ENCODE data around the gene SRBD1. TPM values are rescaled to one million over a fixed set of nuclear protein-coding genes. Genes with fewer than 3 reads are reported as not detected.

Gene SRBD1
- total RNA-seq, 1 experiment from 2014 or later: 22.8 TPM

- ATAC-seq (no peak), DNase-seq (ENCODE audit: low spot score) (no peak)
- CTCF ChIA-PET: no interaction called here
- TF ChIP-seq ZNF423 (CRISPR knock-in tag; IDR thresholded peaks at IDR 0.05): no peak
- TF ChIP-seq, protein P1, sequence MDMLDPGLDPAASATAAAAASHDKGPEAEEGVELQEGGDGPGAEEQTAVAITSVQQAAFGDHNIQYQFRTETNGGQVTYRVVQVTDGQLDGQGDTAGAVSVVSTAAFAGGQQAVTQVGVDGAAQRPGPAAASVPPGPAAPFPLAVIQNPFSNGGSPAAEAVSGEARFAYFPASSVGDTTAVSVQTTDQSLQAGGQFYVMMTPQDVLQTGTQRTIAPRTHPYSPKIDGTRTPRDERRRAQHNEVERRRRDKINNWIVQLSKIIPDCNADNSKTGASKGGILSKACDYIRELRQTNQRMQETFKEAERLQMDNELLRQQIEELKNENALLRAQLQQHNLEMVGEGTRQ (CRISPR knock-in tag; IDR thresholded peaks at IDR 0.05): no peak
- TF ChIP-seq CTCF (IDR thresholded peaks at IDR 0.05): no peak
- TF ChIP-seq, protein P2, sequence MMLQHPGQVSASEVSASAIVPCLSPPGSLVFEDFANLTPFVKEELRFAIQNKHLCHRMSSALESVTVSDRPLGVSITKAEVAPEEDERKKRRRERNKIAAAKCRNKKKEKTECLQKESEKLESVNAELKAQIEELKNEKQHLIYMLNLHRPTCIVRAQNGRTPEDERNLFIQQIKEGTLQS (CRISPR knock-in tag; conservative IDR thresholded peaks at IDR 0.05): no peak
- TF ChIP-seq EMX1 (CRISPR knock-in tag; IDR thresholded peaks at IDR 0.05): no peak
- no peak for TF ChIP-seq NR2C2 (CRISPR knock-in tag; IDR thresholded peaks at IDR 0.05)
- no peak for TF ChIP-seq HMGA2 (CRISPR knock-in tag; IDR thresholded peaks at IDR 0.05)
- TF ChIP-seq SMAD3 (CRISPR knock-in tag; IDR thresholded peaks at IDR 0.05; ENCODE audit: borderline replicate concordance): no peak
- POLR2A ChIA-PET: no interaction called here
- H3K36me3 Mint-ChIP-seq: no peaks in the 10 kb centered on the region
- H3K27ac Mint-ChIP-seq: no peak overlapping the region
- no peak overlapping the region for H3K4me3 Mint-ChIP-seq
- H3K4me1 Mint-ChIP-seq: peaks cover 33% of the 10 kb centered on the region
- no peaks in the 10 kb centered on the region for H3K9me3 Mint-ChIP-seq
- H3K27me3 Mint-ChIP-seq (ENCODE audit: low read depth): no peaks in the 10 kb centered on the region
Measured at GRCh38 chr2:45612731-45613130, 1.7 kb upstream of the SRBD1 start.

DNA sequence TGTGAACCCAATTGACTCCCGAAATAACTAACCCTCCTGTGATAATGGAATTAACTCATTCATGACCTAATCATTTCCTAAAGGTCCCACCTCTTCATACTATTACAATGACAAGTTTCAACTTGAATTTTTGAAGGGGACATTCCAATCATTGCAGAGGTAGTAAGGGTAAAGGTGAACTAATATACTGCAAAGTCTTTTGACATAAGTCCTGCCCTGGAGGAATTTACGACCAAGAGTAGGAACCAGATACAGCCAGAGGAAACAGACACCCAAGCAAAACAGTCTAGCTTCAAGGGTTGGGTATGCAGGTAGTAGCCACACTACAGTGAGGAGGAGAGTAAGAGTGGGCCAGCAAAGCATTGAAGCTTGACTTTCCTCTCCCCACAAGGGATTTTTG lies 1.2 kb upstream of the SRBD1 start:
- ATAC-seq: no peak
- no peaks in the 10 kb centered on the region for H3K9me3 Mint-ChIP-seq
- no peaks in the 10 kb centered on the region for H3K36me3 Mint-ChIP-seq
- ChIA-PET POLR2A (no interaction called here), CTCF (no interaction called here)
- DNase-seq (ENCODE audit: low spot score): no peak
- no peak overlapping the region for H3K27ac Mint-ChIP-seq
- TF ChIP-seq ZNF232 (CRISPR knock-in tag; IDR thresholded peaks at IDR 0.05) (no peak), ZNF416 (CRISPR knock-in tag; IDR thresholded peaks at IDR 0.05) (no peak), GABPB1 (CRISPR knock-in tag; IDR thresholded peaks at IDR 0.05) (no peak), CREM (CRISPR knock-in tag; IDR thresholded peaks at IDR 0.05) (no peak), NFYB (CRISPR knock-in tag; conservative IDR thresholded peaks at IDR 0.05; ENCODE audit: low read depth) (no peak), OVOL2 (CRISPR knock-in tag; IDR thresholded peaks at IDR 0.05; ENCODE audit: borderline replicate concordance) (no peak), ELF4 (CRISPR knock-in tag; IDR thresholded peaks at IDR 0.05; ENCODE audit: low read depth) (no peak), FOXK1 (CRISPR knock-in tag; IDR thresholded peaks at IDR 0.05) (no peak), IRF1 (CRISPR knock-in tag; IDR thresholded peaks at IDR 0.05) (no peak), CREB1 (CRISPR knock-in tag; IDR thresholded peaks at IDR 0.05) (no peak), ZNF281 (CRISPR knock-in tag; IDR thresholded peaks at IDR 0.05) (no peak), NR1H2 (CRISPR knock-in tag; IDR thresholded peaks at IDR 0.05) (no peak), ZNF396 (CRISPR knock-in tag; IDR thresholded peaks at IDR 0.05; ENCODE audit: borderline replicate concordance) (no peak), TP53 (CRISPR knock-in tag; IDR thresholded peaks at IDR 0.05) (no peak), ZNF671 (CRISPR knock-in tag; IDR thresholded peaks at IDR 0.05) (no peak), MXD4 (CRISPR knock-in tag; IDR thresholded peaks at IDR 0.05; ENCODE audit: borderline replicate concordance) (no peak), CBFB (CRISPR knock-in tag; IDR thresholded peaks at IDR 0.05; ENCODE audit: low read depth) (no peak), TEAD1 (CRISPR knock-in tag; IDR thresholded peaks at IDR 0.05) (no peak)
- TF ChIP-seq, protein P3, sequence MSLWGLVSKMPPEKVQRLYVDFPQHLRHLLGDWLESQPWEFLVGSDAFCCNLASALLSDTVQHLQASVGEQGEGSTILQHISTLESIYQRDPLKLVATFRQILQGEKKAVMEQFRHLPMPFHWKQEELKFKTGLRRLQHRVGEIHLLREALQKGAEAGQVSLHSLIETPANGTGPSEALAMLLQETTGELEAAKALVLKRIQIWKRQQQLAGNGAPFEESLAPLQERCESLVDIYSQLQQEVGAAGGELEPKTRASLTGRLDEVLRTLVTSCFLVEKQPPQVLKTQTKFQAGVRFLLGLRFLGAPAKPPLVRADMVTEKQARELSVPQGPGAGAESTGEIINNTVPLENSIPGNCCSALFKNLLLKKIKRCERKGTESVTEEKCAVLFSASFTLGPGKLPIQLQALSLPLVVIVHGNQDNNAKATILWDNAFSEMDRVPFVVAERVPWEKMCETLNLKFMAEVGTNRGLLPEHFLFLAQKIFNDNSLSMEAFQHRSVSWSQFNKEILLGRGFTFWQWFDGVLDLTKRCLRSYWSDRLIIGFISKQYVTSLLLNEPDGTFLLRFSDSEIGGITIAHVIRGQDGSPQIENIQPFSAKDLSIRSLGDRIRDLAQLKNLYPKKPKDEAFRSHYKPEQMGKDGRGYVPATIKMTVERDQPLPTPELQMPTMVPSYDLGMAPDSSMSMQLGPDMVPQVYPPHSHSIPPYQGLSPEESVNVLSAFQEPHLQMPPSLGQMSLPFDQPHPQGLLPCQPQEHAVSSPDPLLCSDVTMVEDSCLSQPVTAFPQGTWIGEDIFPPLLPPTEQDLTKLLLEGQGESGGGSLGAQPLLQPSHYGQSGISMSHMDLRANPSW (CRISPR knock-in tag; conservative IDR thresholded peaks at IDR 0.05; ENCODE audit: low read depth): no peak
- TF ChIP-seq, protein P4, sequence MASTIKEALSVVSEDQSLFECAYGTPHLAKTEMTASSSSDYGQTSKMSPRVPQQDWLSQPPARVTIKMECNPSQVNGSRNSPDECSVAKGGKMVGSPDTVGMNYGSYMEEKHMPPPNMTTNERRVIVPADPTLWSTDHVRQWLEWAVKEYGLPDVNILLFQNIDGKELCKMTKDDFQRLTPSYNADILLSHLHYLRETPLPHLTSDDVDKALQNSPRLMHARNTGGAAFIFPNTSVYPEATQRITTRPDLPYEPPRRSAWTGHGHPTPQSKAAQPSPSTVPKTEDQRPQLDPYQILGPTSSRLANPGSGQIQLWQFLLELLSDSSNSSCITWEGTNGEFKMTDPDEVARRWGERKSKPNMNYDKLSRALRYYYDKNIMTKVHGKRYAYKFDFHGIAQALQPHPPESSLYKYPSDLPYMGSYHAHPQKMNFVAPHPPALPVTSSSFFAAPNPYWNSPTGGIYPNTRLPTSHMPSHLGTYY (CRISPR knock-in tag; IDR thresholded peaks at IDR 0.05): no peak
- no peak overlapping the region for H3K4me3 Mint-ChIP-seq
- H3K27me3 Mint-ChIP-seq (ENCODE audit: low read depth): no peaks in the 10 kb centered on the region
- H3K4me1 Mint-ChIP-seq: peaks cover 37% of the 10 kb centered on the region

All from WTC11 (cell line).